GM18868 (cell line): ENCODE results near the gene AACS.
"Not testable (repeated sequence)": the region's sequence is repeated elsewhere in the genome, so short reads cannot be mapped to it uniquely, and the experiment has no call there.

Experiments used
- ATAC-seq: cut with Tn5 transposase; IDR thresholded peaks from one replicate; pipeline ENCODE4 v1.9.1; 2021; ENCODE audit warnings: mild to moderate bottlenecking, moderate library complexity; ENCODE audit not compliant: unreplicated experiment

The AACS gene, protein sequence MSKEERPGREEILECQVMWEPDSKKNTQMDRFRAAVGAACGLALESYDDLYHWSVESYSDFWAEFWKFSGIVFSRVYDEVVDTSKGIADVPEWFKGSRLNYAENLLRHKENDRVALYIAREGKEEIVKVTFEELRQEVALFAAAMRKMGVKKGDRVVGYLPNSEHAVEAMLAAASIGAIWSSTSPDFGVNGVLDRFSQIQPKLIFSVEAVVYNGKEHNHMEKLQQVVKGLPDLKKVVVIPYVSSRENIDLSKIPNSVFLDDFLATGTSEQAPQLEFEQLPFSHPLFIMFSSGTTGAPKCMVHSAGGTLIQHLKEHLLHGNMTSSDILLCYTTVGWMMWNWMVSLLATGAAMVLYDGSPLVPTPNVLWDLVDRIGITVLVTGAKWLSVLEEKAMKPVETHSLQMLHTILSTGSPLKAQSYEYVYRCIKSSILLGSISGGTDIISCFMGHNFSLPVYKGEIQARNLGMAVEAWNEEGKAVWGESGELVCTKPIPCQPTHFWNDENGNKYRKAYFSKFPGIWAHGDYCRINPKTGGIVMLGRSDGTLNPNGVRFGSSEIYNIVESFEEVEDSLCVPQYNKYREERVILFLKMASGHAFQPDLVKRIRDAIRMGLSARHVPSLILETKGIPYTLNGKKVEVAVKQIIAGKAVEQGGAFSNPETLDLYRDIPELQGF

DNA sequence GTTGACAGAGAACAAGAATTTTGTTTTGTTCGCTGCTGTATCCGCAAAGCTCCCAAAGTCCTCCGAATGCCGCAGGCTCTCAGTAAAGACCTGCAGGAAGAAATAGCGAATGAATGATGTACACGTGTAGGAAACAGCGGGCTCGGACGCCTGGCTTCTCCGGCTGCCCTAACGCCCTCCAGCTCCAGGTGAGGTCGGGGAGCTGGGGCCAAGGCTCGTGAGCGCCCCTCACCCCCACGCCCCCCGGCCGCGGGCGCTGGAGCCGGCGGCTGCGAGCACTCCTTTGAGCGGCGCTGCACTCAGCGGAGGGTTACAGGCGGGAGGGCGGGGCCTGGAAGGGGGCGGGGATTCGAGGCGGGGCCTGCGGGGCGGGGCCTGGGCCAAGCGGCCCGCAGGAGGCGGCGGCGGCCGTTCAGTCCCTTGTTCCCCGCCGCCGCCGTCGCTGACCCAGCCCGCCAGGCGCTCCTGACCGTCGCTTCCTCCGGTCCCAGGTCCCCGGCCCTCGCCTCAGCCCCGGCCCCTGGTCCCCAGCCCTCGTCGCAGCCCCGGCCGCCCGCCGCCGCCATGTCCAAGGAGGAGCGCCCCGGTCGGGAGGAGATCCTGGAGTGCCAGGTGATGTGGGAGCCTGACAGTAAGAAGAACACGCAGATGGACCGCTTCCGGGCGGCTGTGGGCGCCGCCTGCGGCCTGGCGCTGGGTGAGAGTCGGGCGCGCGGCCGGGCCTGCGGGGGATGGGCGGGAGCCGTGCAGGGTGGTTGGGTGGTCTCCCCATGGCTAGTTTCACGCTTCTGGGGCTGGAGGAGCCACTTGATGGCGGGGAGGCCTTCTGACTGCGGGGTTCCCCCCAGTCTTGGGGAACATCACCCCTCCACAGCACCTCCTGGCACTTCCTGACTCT lies at the start of gene AACS:
AACS (plus strand) TSS at position 415 of the 898 bp plus-strand sequence; CDS start at position 565, 150 bp downstream.
- ATAC-seq: peak; percentile 90

DNA sequence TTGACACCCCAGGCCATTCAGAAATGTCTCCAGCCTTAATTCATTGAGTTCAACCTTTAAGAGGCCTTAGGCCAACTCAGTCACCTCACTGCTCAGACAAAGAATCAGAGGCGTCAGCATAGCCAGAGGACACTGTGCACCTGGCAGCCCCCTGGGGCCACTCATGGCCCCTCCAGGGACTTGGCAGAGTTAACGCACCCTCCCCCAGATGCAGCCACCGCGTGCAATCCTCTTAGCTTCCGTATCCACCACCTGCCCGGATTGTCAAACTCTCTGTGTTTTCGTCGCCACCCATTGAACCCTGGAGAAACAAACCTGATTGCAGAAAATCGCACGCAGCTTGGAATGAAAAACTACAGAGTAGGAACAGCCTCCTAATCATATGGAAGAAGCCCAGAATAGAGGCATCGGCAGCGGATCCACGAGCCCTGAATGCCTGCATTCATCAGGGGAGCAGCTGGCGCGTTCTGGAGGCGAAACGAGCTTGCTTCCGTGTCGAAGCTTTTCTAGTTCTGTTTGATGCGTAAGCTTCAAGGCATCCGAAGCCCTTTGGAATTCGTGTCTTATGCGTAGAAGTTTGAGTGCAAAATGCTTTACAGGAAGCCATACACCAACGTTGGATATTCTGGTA lies 49.4 kb upstream of the AACS start:
- ATAC-seq: no peak

DNA sequence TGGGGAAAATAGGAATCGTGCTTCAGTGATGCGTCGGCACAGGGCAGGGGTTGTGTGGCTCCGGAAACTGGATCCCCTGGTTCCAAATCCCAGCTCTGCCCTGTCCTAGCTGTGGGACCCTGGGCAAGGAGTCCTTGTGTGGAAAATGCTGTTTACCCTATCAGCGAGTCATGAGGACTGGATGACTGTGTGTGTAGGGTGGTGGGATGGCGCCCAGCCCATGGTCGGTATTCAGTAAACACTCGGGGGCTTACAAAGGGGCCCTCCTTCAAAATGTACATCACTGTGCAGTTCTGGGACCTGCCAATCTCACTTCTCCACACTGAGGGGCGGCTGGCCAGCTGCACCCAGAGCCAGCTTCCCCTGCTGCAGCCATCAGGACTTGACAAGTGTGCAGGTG lies 47.4 kb upstream of the AACS start:
- no peak for ATAC-seq

DNA sequence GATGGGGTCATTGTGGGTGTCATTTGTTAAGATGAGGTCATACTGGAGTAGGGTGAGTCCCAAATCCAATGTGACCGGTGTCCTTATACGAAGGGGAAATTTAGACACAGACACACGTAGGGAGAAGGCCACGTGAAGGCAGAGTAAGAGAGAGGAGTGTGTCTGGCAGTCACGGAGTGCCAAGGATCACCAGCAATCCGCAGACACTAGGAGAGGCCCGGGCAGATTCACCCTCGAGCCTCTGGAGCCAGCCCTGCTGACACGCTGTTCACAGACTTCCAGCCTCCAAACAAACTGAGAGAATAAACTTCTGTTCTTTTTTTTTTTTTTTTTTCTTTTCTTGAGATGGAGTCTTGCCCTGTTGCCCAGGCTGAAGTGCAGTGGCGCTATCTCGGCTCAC lies 46.9 kb upstream of the AACS start:
- no peak for ATAC-seq

DNA sequence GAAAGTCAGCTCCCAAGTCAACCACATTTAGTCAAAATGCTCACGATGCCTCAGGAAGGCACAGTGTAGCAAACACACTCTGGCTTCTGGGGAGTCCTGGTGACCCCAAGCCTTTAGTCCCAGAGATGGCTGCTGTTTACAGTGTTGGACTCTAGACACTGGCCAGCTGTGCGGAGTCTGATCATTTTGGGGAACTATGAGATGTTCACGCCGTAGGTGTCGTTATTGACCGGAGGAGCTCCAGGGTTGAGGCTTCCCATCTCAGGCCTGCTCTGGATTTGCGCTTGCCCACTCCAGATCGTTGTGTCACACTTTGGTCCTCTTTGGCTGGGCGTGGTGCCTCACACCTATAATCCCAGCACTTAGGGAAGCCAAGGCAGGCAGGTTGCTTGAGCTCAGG lies 44.1 kb upstream of the AACS start:
- no peak for ATAC-seq

DNA sequence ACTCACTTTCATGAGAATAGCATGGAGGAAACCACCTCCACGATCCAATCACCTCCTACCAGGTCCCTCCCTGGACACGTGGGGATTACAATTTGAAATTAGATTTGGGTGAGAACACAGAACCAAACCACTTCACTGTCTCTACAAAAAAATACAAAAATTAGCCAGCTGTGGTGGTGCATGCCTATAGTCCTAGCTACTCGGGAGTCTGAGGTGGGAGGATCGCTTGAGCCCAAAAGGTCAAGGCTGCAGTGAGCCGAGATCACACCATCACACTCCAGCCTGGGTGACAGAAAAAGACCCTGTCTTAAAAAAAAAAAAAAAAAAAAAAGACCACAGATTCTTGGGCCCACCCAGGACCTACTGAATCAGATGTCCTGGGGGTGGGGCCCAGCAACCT lies 43.5 kb upstream of the AACS start:
- no peak for ATAC-seq

DNA sequence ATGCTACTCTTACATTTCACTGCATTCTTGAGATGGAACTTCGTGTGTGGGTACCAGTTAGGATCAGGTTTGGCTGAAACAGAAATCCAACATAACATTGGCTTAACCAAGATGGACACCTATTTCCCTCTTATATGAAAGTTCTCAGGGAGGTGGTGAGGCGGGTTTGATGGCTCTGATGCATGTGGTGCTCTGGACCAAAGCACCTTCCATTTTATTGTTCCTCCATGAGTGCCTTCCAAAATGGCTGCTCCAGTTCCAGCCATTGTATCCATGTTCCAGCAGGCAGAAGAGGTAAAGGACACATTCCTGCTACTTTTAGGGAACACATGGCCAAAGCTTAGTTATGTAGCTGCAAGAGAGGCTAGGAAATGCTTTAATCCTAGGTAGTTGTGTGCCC lies 42.2 kb upstream of the AACS start:
- no peak for ATAC-seq

DNA sequence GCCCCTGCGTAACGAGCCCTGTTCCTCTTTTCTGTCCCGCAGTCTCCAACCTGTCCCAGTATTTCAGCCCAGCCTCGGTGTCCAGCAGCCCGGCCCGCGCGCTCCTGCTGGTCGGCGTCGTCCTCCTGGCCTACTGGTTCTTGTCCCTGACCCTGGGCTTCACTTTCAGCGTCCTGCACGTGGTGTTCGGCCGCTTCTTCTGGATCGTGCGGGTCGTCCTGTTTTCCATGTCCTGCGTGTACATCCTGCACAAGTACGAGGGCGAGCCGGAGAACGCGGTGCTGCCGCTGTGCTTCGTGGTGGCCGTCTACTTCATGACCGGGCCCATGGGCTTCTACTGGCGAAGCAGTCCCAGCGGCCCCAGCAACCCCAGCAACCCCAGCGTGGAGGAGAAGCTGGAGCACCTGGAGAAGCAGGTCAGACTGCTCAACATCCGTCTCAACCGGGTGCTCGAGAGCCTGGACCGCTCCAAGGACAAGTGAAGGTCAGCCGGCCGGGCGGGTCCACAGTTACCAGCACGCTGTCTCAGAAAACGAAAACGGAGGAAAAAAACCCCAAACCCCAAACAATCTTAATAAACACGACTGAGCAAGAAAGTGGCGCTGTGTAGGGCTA lies 40.2 kb upstream of the AACS start:
- no peak for ATAC-seq

DNA sequence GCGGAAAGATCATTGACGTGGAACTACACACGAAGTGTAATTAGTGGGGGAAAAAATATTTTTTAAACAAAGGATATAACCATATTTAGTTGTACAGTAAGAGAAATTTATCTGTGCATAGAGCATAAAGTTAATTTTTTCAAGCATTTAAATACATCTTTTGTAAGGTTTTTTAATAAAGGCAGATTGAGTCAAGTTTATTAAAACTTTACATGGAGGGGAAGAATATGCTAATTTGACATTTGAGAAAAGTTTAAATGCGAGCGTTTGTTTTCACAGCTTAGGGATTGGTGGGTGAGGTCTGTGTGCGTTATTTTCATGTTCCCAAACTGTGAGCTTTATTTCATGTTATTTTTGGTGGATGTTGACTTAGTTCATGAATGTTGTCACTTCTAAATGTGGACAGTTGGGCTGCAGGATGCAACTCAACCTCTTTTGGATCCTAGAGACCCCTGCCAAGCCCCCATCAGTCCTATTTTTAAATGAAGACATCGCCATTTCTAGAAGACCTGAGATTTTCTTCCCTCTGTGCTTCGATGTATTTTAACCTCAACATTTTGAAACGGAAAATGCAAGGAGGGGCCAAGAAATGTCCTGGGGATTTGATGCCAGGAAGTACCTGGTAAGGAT lies 39.5 kb upstream of the AACS start:
- no peak for ATAC-seq

DNA sequence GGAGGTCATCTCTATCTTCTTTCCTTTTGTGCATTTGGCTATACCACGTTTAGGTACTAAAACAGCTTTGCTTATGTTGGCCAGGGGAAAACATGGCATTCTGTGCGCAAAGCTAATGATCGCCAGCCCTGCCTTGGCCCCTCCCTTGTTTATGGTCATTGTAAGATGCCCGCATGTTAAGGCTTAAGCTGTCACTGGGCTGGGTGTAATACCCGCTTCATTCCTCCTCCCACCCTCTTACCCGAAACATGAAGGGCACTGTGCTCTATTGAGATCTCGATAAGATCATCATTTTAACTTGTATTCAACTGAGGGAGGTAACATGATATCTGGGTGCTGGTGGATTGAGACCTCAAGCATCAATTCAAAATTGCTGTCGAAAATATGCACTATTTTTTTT lies 37.1 kb upstream of the AACS start:
- no peak for ATAC-seq

DNA sequence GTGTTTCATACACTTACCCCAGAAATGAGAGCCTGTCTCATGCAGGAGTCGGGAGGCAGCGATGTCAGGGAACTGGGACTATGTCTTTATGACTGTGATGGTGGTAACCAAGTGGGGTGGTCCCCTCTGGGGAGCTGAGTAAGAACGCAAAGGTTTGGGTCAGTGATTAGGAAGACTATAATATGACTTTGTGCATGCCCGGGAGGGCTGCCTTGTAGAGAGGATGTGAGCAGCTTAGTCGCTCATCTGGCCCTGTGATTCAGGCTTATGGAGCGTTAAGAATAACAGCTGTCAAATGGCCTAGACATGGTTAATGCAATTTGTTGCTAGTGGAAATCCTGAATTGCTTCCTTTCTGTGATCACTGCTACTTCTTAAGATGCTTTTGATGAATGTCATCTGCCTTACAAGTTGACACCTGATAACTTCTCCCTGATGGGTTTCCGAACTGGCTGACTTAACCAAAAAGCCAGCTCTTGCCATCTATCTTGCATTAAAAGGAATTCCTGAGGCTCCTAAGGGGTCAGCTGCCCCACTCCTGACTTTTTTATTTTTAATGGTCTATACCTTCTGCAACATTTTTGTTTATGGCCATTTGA lies 35.4 kb upstream of the AACS start:
- peak; percentile 61 for ATAC-seq

DNA sequence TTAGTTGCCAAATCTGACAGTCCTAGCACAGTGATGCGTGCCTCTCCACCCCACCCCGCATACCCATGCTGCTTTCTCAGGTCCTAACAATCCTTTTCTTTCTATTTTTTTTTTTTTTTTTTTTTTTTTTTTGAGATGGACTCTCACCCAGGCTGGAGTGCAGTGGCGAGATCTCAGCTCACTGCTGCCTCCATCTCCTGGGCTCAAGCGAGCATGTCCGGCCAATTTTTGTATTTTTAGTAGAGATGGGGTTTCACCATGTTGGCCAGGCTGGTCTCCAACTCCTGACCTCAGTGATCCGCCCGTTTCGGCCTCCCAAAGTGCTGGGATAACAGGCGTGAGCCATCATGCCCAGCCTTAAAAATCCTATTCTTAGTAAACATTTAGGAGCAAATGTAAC lies 33.8 kb upstream of the AACS start:
- not testable (repeated sequence) for ATAC-seq

DNA sequence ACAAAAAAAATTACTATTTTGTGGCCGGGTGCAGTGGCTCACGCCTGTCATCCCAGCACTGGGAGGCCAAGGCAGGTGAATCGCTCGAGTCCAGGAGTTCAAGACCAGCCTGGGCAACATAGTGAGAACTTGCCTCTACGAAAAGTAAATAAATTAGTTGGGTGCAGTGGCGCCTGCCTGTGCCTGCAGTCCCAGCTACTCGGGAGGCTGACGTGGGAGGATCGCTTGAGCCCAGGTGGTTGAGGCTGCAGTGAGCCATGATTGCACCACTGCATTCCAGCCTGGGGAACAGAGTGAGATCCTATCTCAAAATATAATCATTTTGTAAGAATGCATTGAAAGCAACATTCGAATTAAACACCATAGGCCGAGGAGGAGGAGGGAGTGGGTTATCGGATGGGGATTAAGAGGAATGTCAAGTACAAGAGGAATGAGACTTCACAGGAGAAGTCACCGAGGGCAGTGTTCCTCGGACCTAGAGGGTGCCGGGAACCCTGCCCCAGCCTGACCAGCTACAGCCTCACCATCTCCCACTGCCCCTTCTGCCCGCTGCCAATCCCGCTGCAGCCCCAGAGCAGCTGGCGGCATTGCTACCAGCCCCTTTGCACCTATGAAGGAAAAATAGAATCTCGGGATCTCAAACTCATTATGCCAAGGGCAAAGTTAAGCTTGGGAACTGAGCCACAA lies 32.6 kb upstream of the AACS start:
- ATAC-seq: no peak

DNA sequence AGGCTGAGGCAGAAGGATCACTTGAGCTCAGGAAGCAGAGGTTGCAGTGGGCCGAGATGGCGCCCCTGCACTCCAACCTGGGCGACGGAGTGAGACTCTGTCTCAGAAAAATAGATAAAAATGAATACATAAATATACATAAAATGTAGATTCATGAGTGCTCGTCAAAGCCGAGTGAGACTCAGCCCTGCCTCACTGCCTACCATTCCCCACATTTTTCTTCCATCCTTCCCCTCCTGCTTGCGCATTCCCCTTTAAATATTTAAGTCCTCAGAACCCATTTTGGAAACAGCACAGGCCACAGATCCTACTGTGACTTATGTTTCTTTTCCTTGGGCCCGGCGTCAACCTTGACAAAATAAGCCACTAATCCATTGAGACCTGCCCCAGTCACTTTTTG lies 31.9 kb upstream of the AACS start:
- no peak for ATAC-seq

DNA sequence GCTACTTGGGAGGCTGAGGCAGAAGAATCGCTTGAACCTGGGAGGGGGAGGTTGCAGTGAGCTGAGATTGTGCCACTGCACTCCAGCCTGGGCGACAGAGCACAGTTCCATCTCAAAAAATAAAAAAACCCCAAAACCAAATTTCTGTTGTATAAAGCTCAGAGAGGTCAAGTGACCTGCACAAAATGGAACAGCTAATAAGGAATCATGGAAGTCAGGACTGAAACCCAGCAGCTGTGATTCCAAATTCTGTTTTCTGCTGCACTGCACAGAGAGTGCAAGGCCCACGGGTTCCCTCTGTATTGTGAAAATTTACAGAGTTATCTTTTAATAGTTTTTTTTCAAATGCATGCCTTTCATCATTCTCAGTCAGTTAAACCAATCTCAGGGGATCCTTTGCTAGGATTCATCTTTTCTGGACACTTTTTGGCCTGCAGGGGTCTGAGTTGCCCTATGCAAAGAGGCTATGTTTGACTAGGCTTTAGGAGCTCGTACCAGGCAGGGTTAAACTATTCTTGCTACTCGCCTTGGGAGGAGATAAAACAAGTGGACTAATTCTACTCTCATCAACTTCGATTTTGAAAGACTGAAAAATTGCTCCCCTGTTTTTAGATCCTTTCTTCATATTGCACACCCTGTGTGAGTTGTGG lies 26.1 kb upstream of the AACS start:
- no peak for ATAC-seq

DNA sequence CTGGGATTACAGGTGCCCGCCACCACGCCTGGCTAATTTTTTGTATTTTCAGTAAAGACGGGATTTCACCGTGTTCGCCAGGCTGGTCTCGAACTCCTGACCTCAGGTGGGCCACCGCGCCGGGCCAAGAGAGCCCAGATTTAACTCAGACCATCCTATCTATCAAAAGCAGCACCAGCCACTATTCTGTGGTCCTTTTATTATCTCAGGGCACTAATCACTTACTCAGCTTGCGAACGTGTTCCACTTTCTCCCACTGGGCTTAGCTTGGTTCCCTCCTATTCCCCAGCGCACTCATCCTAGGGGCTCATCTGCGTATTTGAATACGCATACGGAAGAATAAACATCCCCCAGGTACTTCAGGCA lies 16.2 kb upstream of the AACS start:
- ATAC-seq: no peak

DNA sequence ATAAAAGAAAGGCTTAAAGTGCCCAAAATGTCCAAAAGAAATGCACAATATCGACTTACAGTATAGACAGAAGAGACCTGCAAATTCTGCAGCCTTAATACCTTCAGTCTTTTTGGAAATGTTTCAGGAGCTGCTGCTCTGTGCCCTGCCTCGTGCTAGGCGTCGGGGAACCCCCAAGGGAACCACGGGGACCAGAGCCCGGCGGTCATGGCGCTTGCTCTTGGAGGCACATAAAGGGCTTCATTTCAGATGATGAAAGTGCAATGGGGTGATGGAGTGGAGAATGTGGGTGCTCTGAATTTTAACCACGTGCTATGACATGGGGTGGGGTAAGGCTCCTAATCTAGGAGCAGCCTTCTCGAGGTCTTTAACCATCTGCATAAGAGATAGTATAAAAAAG lies 14.8 kb upstream of the AACS start:
- ATAC-seq: no peak

DNA sequence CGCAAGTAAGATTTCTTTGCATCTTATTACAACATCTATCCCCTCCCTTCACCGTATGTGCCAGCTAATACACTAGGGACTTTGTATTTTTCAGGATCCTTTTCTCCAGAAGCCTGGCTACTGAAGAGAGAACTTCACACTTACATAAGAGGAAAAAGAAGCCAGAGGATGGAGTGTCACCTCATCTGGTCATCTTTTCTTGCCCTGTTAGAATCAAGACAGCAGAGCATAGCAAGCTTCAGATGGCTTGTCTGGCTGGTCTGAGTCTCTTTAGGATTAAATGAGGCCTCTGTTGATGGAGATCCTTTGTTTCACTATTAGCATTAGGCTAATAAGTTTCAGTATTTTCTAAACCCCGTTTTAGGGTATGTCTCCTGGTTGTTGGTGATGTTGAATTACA lies 14.4 kb upstream of the AACS start:
- ATAC-seq: no peak

DNA sequence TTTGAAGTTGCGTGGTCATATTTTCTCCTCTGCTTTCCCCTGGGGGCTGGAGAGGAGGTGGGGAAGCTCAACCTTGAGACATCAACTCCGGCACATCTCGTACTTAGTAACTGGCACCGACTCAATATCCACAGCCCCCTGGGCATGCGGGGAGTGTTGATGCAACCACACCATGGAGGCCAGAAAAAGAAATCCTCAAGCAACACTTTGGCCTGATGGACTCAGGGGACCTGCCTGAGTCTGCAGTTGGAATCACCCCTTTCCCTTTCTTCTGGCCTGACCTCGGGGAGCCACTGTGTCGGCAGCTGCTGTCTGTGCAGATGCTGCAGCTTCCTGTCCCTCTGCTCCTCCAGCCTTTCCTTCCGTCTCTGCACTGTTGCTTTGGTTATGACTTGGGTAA lies 11.4 kb upstream of the AACS start:
- ATAC-seq: no peak
